Effector memory CD8-positive, alpha-beta T cell (primary cell): ENCODE results near the gene PCAT6.
A peak's percentile ranks its signal among the peaks of the same experiment; 100 is the strongest.
"Not testable (repeated sequence)": the region's sequence is repeated elsewhere in the genome, so short reads cannot be mapped to it uniquely, and the experiment has no call there.

Experiments
- ATAC-seq: fragments of 150-1000 bp; cut with Tn5 transposase; replicated peaks from 2 replicates; pipeline ENCODE4 v1.10.0; 2021; ENCODE audit warnings: mild to moderate bottlenecking, moderate library complexity
- DNase-seq, 3 experiments: peaks; one replicate each; pipeline ENCODE4 v3.0.0; 2021
- H3K27ac Mint-ChIP-seq, 2 donors: one replicate each; pipeline ENCODE4 v1.8.0; 2022; ENCODE audit warnings: mild to moderate bottlenecking in 2 of 2, mixed read lengths in 2 of 2, moderate library complexity in 2 of 2
- H3K27me3 Mint-ChIP-seq, 2 donors: one replicate each; pipeline ENCODE4 v1.8.0; 2022; ENCODE audit warnings: mixed read lengths in 2 of 2
- H3K36me3 Mint-ChIP-seq: one replicate; pipeline ENCODE4 v1.8.0; 2022; ENCODE audit warnings: mild to moderate bottlenecking, moderate library complexity, mixed read lengths; ENCODE audit not compliant: insufficient read depth
- H3K4me1 Mint-ChIP-seq, 2 donors: one replicate each; pipeline ENCODE4 v1.8.0; 2022; ENCODE audit warnings: low read depth in 2 of 2, mixed read lengths in 2 of 2
- H3K4me3 Mint-ChIP-seq, 2 donors: one replicate each; pipeline ENCODE4 v1.8.0; 2022; ENCODE audit warnings: mild to moderate bottlenecking in 2 of 2, mixed read lengths in 2 of 2, moderate library complexity in 2 of 2
- H3K9me3 Mint-ChIP-seq, 2 donors: one replicate each; pipeline ENCODE4 v1.8.0; 2022; ENCODE audit warnings: mixed read lengths in 2 of 2
- total RNA-seq, 9 experiments: gene quantifications; one replicate each; lab custom pipeline; 2026; lab: John Stamatoyannopoulos, UW

Gene PCAT6
- total RNA-seq, result 0 to 0.25 (median 0.12) reads per million in 9 experiments

DNA sequence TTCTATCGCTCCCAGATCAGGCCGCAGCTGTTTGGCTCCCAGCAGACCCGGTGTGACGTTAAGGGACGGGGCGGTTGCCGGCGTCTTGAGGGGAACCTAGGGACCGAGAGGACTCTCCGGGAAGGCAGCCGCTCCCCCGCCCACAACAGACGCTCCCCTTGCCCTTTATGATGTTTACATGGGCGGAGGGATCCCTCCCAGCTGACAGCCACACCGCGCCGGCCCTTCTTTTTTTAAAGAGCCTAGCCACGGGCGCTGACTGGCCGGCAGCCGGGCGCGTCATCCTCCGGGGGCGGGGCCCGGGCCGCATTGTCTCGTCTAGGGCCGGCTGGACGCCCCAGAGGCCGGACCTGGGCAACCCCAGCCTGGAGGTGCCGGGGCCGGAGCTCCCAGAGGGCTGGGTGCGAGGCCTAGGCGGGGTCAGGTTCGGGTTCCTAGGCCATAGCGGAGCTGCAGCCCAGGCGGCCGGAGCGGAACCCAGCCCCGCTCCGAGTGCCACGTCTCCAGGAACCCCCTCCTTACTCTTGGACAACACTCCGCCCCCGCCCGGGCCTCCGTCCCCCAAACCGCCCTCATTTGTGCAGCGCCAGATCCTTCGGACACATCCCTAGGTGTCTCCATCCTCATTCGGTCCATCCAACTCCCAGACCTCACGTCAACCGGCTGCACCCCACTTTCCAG is at the start of gene PCAT6:
PCAT6 (plus strand) TSS at position 340 of the 681 bp plus-strand sequence.
- peak; percentile 78 for ATAC-seq
- no peaks in the 10 kb centered on the region for H3K27me3 Mint-ChIP-seq
- peak within 1 kb of the TSS; percentile 53 to 87 for H3K27ac Mint-ChIP-seq
- H3K4me1 Mint-ChIP-seq, result peaks cover 28 to 31% of the 10 kb centered on the region in 2 donors
- peak within 1 kb of the TSS; percentile 83 to 85 for H3K4me3 Mint-ChIP-seq
- H3K36me3 Mint-ChIP-seq, result peaks cover 10% of the 10 kb centered on the region
- DNase-seq, result peak; percentile 72 to 76 (median 75)
- no peaks in the 10 kb centered on the region for H3K9me3 Mint-ChIP-seq

DNA sequence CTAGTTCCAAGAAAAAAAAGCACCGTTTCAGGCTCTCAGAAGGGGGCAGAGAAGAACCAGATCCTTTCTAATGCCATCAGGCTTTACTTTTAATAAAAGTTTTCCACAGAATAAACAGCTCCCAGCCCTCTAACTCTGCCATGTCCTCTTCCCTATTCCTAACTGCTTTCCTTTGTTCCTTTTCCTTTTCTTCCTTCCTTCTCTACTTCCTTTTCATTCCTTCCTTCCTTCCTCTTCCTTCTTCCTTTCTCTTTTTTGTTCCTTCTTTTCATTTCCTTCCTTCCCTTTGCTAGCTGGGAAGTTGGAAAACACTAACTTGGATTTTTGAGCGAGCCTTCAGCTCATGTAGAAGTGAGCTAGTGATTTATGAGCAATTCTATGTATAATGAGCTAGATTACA is 48.7 kb upstream of the PCAT6 start:
- Mint-ChIP-seq H3K9me3 (no peaks in the 10 kb centered on the region), H3K4me1 (no peaks in the 10 kb centered on the region), H3K27me3 (no peaks in the 10 kb centered on the region), H3K27ac (no peak overlapping the region), H3K36me3 (peaks cover 53% of the 10 kb centered on the region), H3K4me3 (no peak overlapping the region)
- no peak for ATAC-seq
- DNase-seq, result no peak

DNA sequence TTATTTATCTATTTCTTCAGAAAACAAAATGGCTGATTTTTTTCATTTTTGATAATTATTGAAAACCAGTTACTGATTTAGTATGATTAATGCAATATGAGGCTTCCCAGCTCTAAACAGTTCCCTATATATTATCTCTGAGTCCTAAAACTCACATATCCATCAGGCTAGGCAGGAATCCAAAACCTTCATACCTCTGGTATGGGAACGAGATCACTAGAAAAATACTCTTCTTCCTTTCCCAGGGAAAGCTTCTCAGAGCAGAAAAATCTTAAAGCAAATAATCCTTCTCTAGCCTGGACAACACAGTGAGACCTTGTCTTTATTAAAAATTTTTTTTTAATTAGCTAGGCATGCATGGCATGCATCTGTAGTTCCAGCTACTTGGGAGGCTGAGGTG is 45.0 kb upstream of the PCAT6 start:
- Mint-ChIP-seq H3K4me3 (no peak overlapping the region), H3K27ac (no peak overlapping the region), H3K4me1 (no peaks in the 10 kb centered on the region), H3K27me3 (no peaks in the 10 kb centered on the region), H3K9me3 (no peaks in the 10 kb centered on the region), H3K36me3 (peaks cover 42% of the 10 kb centered on the region)
- ATAC-seq (no peak), DNase-seq (no peak)

DNA sequence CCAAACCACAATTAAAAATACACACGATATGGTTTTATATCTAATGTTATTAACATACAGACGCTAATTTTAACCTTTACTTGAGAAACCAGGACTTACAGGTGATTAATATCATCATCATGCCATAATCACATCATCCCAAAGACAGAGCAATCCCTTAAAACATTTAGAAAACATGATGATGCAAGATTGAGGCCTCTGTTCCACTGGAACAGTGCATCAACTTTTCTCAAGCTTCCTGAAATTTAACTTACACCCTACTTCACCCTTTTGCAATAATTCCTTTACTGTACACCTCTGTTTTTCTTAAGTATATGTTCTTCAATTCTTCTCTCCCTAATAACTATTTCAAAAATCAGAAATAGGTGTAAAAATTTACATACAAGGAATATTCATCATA is 40.6 kb upstream of the PCAT6 start:
- ATAC-seq, result no peak
- no peaks in the 10 kb centered on the region for H3K9me3 Mint-ChIP-seq
- no peak overlapping the region for H3K27ac Mint-ChIP-seq
- H3K4me1 Mint-ChIP-seq, result no peaks in the 10 kb centered on the region
- no peak for DNase-seq
- H3K27me3 Mint-ChIP-seq, result no peaks in the 10 kb centered on the region
- peaks cover 51% of the 10 kb centered on the region for H3K36me3 Mint-ChIP-seq
- no peak overlapping the region for H3K4me3 Mint-ChIP-seq

DNA sequence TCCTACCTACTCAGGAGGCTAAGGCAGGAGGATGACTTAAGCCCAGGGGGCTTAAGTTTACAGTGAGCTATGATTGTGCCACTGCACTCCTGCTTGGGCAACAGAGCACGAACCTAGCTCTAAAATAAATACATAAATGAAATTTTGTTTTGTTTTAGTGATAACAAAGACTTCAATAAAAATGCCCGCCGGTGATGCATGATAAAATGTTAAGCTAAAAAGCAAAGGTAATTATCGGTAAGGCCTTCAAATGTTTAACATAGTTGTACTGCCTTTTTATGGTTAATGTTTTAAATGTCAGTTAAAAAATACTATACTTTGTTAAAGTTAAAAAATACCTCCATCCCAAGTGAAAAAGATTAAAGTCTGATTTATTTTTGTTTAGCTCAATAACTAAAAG is 29.6 kb upstream of the PCAT6 start:
- no peaks in the 10 kb centered on the region for H3K27me3 Mint-ChIP-seq
- ATAC-seq (no peak), DNase-seq (no peak)
- no peaks in the 10 kb centered on the region for H3K9me3 Mint-ChIP-seq
- H3K36me3 Mint-ChIP-seq, result peaks cover 8% of the 10 kb centered on the region
- H3K27ac Mint-ChIP-seq, result peak overlapping the region in 1 of 2 donors; percentile 67
- H3K4me3 Mint-ChIP-seq, result no peak overlapping the region
- peaks cover 2 to 11% of the 10 kb centered on the region in 2 donors for H3K4me1 Mint-ChIP-seq

DNA sequence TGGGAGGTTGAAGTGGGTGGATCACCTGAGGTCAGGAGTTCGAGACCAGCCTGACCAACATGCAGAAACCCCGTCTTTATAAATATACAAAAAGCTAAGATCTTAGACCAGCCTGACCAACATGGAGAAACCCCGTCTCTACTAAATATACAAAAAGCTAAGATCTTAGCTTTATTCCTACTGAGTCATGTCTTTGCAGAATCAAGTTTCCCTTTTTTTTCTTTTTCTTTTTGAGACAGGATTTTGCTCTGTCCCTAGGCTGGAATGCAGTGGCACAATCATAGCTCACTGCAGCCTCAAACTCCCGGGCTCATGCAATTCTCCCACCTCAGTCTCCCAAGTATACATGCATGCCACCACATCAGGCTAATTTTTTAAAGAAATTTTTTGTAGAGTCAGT is 23.9 kb upstream of the PCAT6 start:
- H3K36me3 Mint-ChIP-seq, result peaks cover 7% of the 10 kb centered on the region
- no peak overlapping the region for H3K4me3 Mint-ChIP-seq
- H3K27ac Mint-ChIP-seq, result no peak overlapping the region
- no peak for DNase-seq
- H3K27me3 Mint-ChIP-seq, result no peaks in the 10 kb centered on the region
- H3K4me1 Mint-ChIP-seq, result peaks cover 4 to 21% of the 10 kb centered on the region in 2 donors
- ATAC-seq, result no peak
- no peaks in the 10 kb centered on the region for H3K9me3 Mint-ChIP-seq

DNA sequence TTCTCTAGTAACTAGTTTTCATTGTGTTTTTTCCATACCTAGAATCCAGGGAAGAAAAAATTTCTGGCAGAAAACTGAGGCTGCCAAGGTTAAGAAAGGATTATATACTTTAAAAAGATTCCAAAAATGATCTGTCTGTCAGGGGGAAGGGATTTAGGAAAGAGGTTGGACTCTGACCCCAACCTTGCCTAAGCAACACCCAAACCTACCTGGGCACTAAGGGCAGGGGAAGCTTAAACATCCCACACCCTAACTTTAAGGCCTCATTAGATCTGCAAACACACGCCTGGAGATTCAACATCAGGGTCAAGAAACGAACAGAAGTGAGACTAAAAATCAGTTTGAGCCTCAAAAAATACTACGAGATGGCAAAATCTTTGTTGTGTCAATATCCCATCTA is 22.0 kb upstream of the PCAT6 start:
- no peak overlapping the region for H3K27ac Mint-ChIP-seq
- H3K4me3 Mint-ChIP-seq, result no peak overlapping the region
- DNase-seq (no peak), ATAC-seq (no peak)
- H3K4me1 Mint-ChIP-seq, result peaks cover 4 to 27% of the 10 kb centered on the region in 2 donors
- no peaks in the 10 kb centered on the region for H3K27me3 Mint-ChIP-seq
- H3K9me3 Mint-ChIP-seq, result no peaks in the 10 kb centered on the region
- H3K36me3 Mint-ChIP-seq, result peaks cover under 1% of the 10 kb centered on the region

DNA sequence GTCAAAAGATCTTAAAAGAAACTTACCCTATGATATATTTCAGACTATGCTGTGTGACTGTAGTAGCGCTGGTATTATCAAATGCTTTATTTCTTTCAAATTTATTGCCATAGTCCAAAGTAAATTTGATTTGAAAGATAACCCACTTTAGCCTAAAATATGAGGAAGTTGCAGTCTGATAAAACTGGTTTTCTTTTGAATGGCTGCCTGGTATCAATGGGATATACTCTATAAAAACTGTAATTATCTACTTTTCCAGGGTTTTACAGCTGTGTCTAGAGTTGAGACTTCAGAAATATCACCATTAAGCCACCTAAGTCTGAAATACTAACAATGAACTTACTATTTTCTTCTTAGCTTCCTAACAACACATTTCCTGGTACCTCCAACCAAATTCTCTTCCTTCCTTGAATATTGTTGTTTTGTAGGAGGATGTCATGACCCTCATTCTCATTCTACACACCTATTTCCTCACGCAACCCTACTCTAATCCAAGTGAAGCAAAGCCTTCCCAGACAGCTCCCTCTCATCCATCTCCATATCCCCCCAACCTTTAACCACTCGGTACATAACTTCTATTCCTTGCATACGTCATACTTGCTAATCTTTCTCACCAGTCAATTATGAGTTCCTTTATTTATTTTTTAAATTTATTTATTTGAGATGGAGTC is 19.5 kb upstream of the PCAT6 start:
- Mint-ChIP-seq H3K36me3 (no peaks in the 10 kb centered on the region), H3K27me3 (no peaks in the 10 kb centered on the region), H3K27ac (no peak overlapping the region), H3K4me3 (no peak overlapping the region), H3K4me1 (peaks cover 6 to 24% of the 10 kb centered on the region in 2 donors), H3K9me3 (no peaks in the 10 kb centered on the region)
- ATAC-seq (no peak), DNase-seq (no peak)

DNA sequence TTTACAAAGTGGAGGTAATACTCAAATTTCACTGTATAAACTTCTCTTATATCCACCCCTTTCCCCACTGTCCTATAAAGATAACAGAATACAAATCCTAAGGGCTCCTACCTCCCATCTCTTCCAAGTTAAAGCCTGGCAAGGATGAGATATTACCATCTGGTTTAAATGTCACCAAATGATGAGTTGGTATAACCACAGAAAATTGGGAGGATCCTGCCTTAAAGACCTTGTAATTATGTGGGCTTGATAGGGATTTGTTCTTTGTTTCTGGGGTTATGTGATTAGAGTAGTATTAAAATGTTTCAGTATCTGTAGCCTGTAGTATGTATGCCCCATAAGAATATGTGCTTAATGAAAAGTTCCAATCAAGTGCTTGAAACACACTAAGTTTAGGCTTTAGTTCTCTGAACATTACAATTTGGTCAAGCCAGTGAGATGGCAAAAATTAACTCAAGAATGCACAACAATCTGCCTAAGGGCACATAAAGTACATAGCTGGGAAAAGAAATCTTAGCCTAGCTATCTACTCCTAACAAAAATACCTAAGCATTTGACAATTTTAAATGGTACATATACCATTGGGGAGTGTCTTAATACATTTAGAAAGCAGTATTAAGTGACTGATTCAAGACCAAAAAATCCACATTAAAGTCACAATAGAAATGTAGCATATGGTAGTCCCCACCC is 16.6 kb upstream of the PCAT6 start:
- H3K4me3 Mint-ChIP-seq, result no peak overlapping the region
- ATAC-seq (no peak), DNase-seq (no peak)
- H3K9me3 Mint-ChIP-seq, result no peaks in the 10 kb centered on the region
- H3K36me3 Mint-ChIP-seq, result peaks cover 1% of the 10 kb centered on the region
- no peak overlapping the region for H3K27ac Mint-ChIP-seq
- H3K4me1 Mint-ChIP-seq, result peaks cover 5 to 28% of the 10 kb centered on the region in 2 donors
- H3K27me3 Mint-ChIP-seq, result no peaks in the 10 kb centered on the region

DNA sequence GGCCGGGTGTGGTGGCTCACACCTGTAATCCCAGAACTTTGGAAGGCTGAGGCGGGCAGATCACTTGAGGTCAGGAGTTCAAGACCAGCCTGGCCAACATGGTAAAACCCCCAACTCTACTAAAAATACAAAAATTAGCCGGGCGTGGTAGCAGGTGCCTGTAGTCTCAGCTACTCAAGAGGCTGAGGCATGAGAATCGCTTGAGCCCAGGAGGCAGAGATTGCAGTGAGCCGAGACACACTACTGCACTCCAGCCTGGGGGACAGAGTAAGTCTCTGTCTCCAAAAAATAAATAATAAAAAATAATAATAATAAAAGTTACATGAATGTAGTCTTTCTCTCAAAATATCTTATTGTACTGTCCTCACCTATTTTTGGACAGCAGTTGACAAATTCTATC is 15.8 kb upstream of the PCAT6 start:
- H3K36me3 Mint-ChIP-seq, H3K27me3 Mint-ChIP-seq, H3K4me3 Mint-ChIP-seq, DNase-seq, H3K9me3 Mint-ChIP-seq, ATAC-seq, H3K27ac Mint-ChIP-seq: not testable (repeated sequence)
- H3K4me1 Mint-ChIP-seq, result peaks cover 5 to 25% of the 10 kb centered on the region in 2 donors

DNA sequence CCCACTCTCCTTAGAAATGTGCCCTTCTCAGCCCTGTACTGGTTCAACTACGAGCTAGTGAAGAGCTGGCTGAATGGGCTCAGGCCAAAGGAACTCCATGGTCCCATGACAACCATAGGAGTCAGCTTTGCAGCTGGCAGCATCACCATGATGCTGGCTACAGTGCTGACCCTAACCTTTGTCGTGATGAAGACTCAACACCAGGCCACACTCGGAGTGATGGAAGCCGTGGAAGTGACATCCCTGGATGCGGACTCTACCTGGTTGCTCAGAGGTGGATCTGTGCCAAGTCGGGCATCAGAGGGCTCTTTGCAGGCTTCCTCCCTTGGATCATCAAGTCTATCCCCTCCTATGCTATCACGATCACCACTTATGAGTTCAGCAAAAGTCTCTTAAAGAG is 14.1 kb upstream of the PCAT6 start:
- peaks cover 3% of the 10 kb centered on the region for H3K36me3 Mint-ChIP-seq
- H3K27me3 Mint-ChIP-seq, result no peaks in the 10 kb centered on the region
- peaks cover 9 to 27% of the 10 kb centered on the region in 2 donors for H3K4me1 Mint-ChIP-seq
- no peak overlapping the region for H3K4me3 Mint-ChIP-seq
- no peaks in the 10 kb centered on the region for H3K9me3 Mint-ChIP-seq
- DNase-seq (no peak), ATAC-seq (no peak)
- H3K27ac Mint-ChIP-seq, result no peak overlapping the region

DNA sequence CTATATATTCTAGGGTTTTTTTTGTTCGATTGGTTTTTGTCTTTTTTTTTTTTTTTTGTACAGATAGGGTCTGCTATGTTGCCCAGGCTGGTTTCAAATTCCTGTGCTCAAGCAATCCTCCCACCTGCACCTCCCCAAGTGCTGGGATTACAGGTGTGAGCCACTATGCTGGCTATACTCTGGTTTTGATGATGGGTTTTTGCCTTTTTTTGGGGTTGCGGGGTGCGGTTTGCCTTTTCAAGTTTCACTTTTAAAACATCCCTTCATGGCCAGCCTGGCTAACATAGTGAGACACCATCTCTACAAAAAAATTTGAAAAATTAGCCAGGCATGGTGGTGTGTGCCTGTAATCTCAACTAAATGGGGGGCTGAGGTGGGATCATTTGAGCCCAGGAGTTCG is 12.5 kb upstream of the PCAT6 start:
- H3K27me3 Mint-ChIP-seq, result no peaks in the 10 kb centered on the region
- H3K4me3 Mint-ChIP-seq, result no peak overlapping the region
- no peak for DNase-seq
- H3K27ac Mint-ChIP-seq, result no peak overlapping the region
- H3K4me1 Mint-ChIP-seq, result peaks cover 13 to 26% of the 10 kb centered on the region in 2 donors
- no peaks in the 10 kb centered on the region for H3K9me3 Mint-ChIP-seq
- H3K36me3 Mint-ChIP-seq, result peaks cover 3% of the 10 kb centered on the region
- ATAC-seq, result no peak

DNA sequence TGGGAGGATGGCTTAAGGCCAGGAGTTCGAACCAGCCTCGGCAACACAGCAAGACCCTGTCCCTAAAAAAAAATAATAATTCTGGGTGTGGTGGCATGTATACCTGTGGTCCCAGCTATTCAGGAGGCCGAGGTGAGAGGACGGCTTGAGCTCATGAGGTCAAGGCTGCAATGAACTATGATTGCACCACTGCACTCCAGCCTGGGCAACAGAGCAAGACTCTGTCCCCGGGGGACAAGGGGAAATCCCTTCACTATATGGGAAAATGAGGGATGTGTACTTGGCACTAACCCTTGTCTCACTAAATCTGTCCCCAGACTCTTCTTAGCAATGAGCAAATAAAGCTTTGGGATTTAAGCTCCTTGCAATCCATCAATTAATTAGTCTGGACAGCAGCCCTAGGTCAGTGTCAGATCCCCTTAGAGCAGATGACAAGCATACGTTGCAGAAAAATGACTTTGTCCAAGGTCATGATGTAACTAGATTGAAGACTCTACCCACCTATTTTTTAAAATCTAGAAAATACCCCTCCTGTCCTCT is 11.9 kb upstream of the PCAT6 start:
- Mint-ChIP-seq H3K27ac (no peak overlapping the region), H3K4me3 (no peak overlapping the region), H3K4me1 (peaks cover 13 to 26% of the 10 kb centered on the region in 2 donors), H3K27me3 (no peaks in the 10 kb centered on the region), H3K9me3 (no peaks in the 10 kb centered on the region), H3K36me3 (peaks cover 3% of the 10 kb centered on the region)
- ATAC-seq, result no peak
- no peak for DNase-seq
